HepG2 (cell line): ENCODE measurements around the gene ERC1. TPM values are rescaled to one million over a fixed set of nuclear protein-coding genes. Genes with fewer than 3 reads are reported as not detected.

ENCODE experiments used
- ATAC-seq: fragments of 200-7000 bp; cut with Tn5 transposase; 3 replicates; pipeline ENCODE4 v1.9.1; 2020; ENCODE audit warnings: mild to moderate bottlenecking, moderate library complexity
- BruUV-seq: library from RNA; stranded (reverse); fragments of 400-500 nt; replicated peaks from 2 replicates; lab custom pipeline; 2021; lab: Mats Ljungman, UMichigan
- CTCF ChIA-PET: fragments of 300-600 bp; formaldehyde crosslinking; extraction: SDS; loops from one replicate; lab custom pipeline; 2021; ENCODE audit warnings: low total read pairs, inconsistent platforms, low intra/inter-chr PET ratio; lab: Yijun Ruan, JAX
- POLR2A ChIA-PET: fragments of 350-600 bp; sonication (Branson Sonifier 250); formaldehyde crosslinking; loops from one replicate; lab custom pipeline; 2020; ENCODE audit warnings: antibody characterized with exemption, inconsistent platforms; lab: Yijun Ruan, JAX
- DNase-seq: peaks from one replicate; pipeline ENCODE4 v3.0.0-alpha.2; 2015; ENCODE audit warnings: low spot score
- FAIRE-seq: peaks from 3 replicates; lab custom pipeline; 2011; peaks lifted over from hg19 to GRCh38; lab: Jason Lieb, UNC
- H2AFZ ChIP-seq: one replicate; pipeline ENCODE4 v1.6.1; 2011; ENCODE audit warnings: low read length, inconsistent platforms
- H3K27ac ChIP-seq: fragments of 300-600 bp; 3 replicates; pipeline ENCODE4 v1.8.0; 2011; ENCODE audit warnings: mixed run types, mild to moderate bottlenecking, mixed read lengths, low read length, inconsistent platforms; ENCODE audit not compliant: insufficient read depth; ENCODE audit errors: extremely low read length
- H3K27me3 ChIP-seq, 2 experiments: fragments of 200-600 bp in 1 of 2; 2 replicates in 1 of 2; 3 replicates in 1 of 2; pipeline versions ENCODE4 v1.6.0 to v1.8.0; 2011; ENCODE audit warnings: low read length in 2 of 2, mild to moderate bottlenecking in 2 of 2, moderate library complexity in 2 of 2, inconsistent platforms in 1 of 2; ENCODE audit not compliant: insufficient read depth in 2 of 2, control insufficient read depth in 1 of 2
- H3K36me3 ChIP-seq, 2 experiments: fragments of 200-600 bp in 1 of 2; replicated peaks in 1 of 2; 2 replicates in 1 of 2; 3 replicates in 1 of 2; pipeline versions ENCODE4 v1.5.1 to v1.8.0; 2011; ENCODE audit warnings: low read length in 2 of 2, inconsistent platforms in 1 of 2; ENCODE audit not compliant: insufficient read depth in 2 of 2, control insufficient read depth in 1 of 2
- H3K4me1 ChIP-seq: 2 replicates; pipeline ENCODE4 v1.5.1; 2012; ENCODE audit warnings: low read length, inconsistent platforms; ENCODE audit not compliant: insufficient read depth
- H3K4me2 ChIP-seq: 2 replicates; pipeline ENCODE4 v1.6.0; 2011; ENCODE audit warnings: low read depth, low read length, inconsistent platforms
- H3K4me3 ChIP-seq, 3 experiments: fragments of 200-600 bp in 1 of 3; sonication (generic), shearing (Covaris generic) in 1 of 3; replicated peaks in 1 of 3; 2 replicates each; pipeline ENCODE4 v1.5.1; 2011 to 2016; ENCODE audit warnings: low read length in 3 of 3, inconsistent platforms in 2 of 3, low read depth in 2 of 3, mild to moderate bottlenecking in 2 of 3, control low read depth in 1 of 3, mixed read lengths in 1 of 3; ENCODE audit not compliant: insufficient read depth in 1 of 3
- H3K79me2 ChIP-seq: one replicate; pipeline ENCODE4 v1.6.1; 2011; ENCODE audit warnings: low read length, inconsistent platforms; ENCODE audit not compliant: insufficient read depth
- H3K9ac ChIP-seq: 2 replicates; pipeline ENCODE4 v1.6.0; 2011; ENCODE audit warnings: mild to moderate bottlenecking, low read depth, low read length, inconsistent platforms; ENCODE audit not compliant: insufficient read depth
- H3K9me3 ChIP-seq: 2 replicates; pipeline ENCODE4 v1.5.1; 2012; ENCODE audit warnings: mild to moderate bottlenecking, low read length
- H4K20me1 ChIP-seq: 2 replicates; pipeline ENCODE4 v1.6.0; 2011; ENCODE audit warnings: inconsistent platforms, mild to moderate bottlenecking, low read length, moderate library complexity; ENCODE audit not compliant: insufficient read depth
- DPF2 ChIP-seq: sonication (generic); formaldehyde crosslinking; IDR thresholded peaks from 2 replicates; pipeline ENCODE4 v1.4.0; 2020; ENCODE audit warnings: mild to moderate bottlenecking, low read depth, missing genetic modification reagents, borderline replicate concordance
- MED1 ChIP-seq: sonication (generic); formaldehyde crosslinking; IDR thresholded peaks from 2 replicates; pipeline ENCODE4 v1.4.0; 2020; ENCODE audit warnings: missing genetic modification reagents
- NCOA1 ChIP-seq: sonication (generic); formaldehyde crosslinking; IDR thresholded peaks from 2 replicates; pipeline ENCODE4 v1.9.0; 2021; ENCODE audit warnings: missing genetic modification reagents
- PHB2 ChIP-seq: fragments of 450-650 bp; IDR thresholded peaks from 2 replicates; pipeline ENCODE4 v1.6.1; 2018; ENCODE audit not compliant: partially characterized antibody
- SP1 ChIP-seq, 2 experiments: fragments of 450-650 bp in 1 of 2; sonication (generic) in 1 of 2; formaldehyde crosslinking in 1 of 2; IDR thresholded peaks; 2 replicates each; pipeline versions ENCODE4 v1.4.0 to v1.6.1; 2016 to 2020; ENCODE audit warnings: missing genetic modification reagents in 1 of 2
- STAG1 ChIP-seq: sonication (generic); formaldehyde crosslinking; IDR thresholded peaks from 2 replicates; pipeline ENCODE4 v1.4.0; 2020; ENCODE audit warnings: missing genetic modification reagents
- ZBTB21 ChIP-seq: sonication (generic); formaldehyde crosslinking; IDR thresholded peaks from 2 replicates; pipeline ENCODE4 v1.4.0; 2020; ENCODE audit warnings: missing genetic modification reagents
- ZNF264 ChIP-seq: sonication (generic); formaldehyde crosslinking; IDR thresholded peaks from 2 replicates; pipeline ENCODE4 v1.4.0; 2020; ENCODE audit warnings: missing genetic modification reagents
- ZNF333 ChIP-seq: sonication (generic); formaldehyde crosslinking; IDR thresholded peaks from 2 replicates; pipeline ENCODE4 v1.4.0; 2020; ENCODE audit warnings: mild to moderate bottlenecking, missing genetic modification reagents, borderline replicate concordance
- ZNF562 ChIP-seq: sonication (generic); formaldehyde crosslinking; IDR thresholded peaks from 2 replicates; pipeline ENCODE4 v1.8.0; 2022; ENCODE audit warnings: missing genetic modification reagents, borderline replicate concordance
- WGBS: methylation state at CpG from one replicate; pipeline ENCODE4 v1.1.6; 2017; ENCODE audit warnings: low lambda C conversion rate; 5-methylcytosine and 5-hydroxymethylcytosine counted together
- in situ Hi-C: cut with HindIII; loops from 2 replicates; pipeline ENCODE4 v1.10.0; 2017; ENCODE audit warnings: low pct_unique_long_range_greater_than_20kb; ENCODE audit not compliant: extremely low pct_ligation_motif_present
- intact Hi-C: fragments of 100-400 bp; cut with micrococcal nuclease; formaldehyde crosslinking; loops from one replicate; pipeline ENCODE4 v1.10.0; 2022; ENCODE audit not compliant: unreplicated experiment
- polyA plus RNA-seq, 8 experiments: library from polyadenylated mRNA; depleted of rRNA in 3 of 8; stranded (reverse) in 7 of 8; unstranded in 1 of 8; fragments of >200 nt; fragmentation: Illumina TruSeq in 4 of 8; extraction: Trizol in 4 of 8; gene quantifications; 2 replicates each; pipeline versions ENCODE4 v1.2.1 to v1.2.3, GENCODE V29; 2011 to 2016; ENCODE audit warnings: low read depth in 4 of 8, missing spikeins in 1 of 8, mixed read lengths in 1 of 8; ENCODE audit not compliant: insufficient read depth in 1 of 8
- total RNA-seq, 5 experiments: library from RNA; depleted of rRNA; stranded (reverse); fragments of >200 nt; fragmentation: Illumina TruSeq; extraction: Trizol; gene quantifications; 2 replicates each; pipeline ENCODE4 v1.2.3, GENCODE V29; 2016; ENCODE audit warnings: low read depth in 1 of 5
- TF ChIP-seq, protein P1 (sequence below): sonication (generic); formaldehyde crosslinking; IDR thresholded peaks from 2 replicates; pipeline ENCODE4 v1.5.0; 2020; ENCODE audit warnings: missing genetic modification reagents
- TF ChIP-seq, protein P2 (sequence below): sonication (generic); formaldehyde crosslinking; conservative IDR thresholded peaks from 2 replicates; pipeline ENCODE4 v1.4.0; 2020; ENCODE audit warnings: missing genetic modification reagents
- TF ChIP-seq, protein P3 (sequence below): IDR thresholded peaks from 2 replicates; pipeline ENCODE4 v1.6.1; 2016; ENCODE audit warnings: missing genetic modification reagents, missing compliant biosample characterization
- TF ChIP-seq, protein P4 (sequence below): sonication (generic); formaldehyde crosslinking; IDR thresholded peaks from 2 replicates; pipeline ENCODE4 v1.5.1; 2020; ENCODE audit warnings: missing genetic modification reagents, mild to moderate bottlenecking, borderline replicate concordance
- TF ChIP-seq, protein P5 (sequence below): sonication (generic); formaldehyde crosslinking; IDR thresholded peaks from 2 replicates; pipeline ENCODE4 v1.4.0; 2020; ENCODE audit warnings: missing genetic modification reagents
- TF ChIP-seq, protein P6 (sequence below): sonication (generic); formaldehyde crosslinking; IDR thresholded peaks from 2 replicates; pipeline ENCODE4 v1.4.0; 2020; ENCODE audit warnings: missing genetic modification reagents; ENCODE audit errors: not compliant biosample characterization

Gene ERC1
- total and polyA plus RNA-seq, 2 of the 13 experiments (the other 11 are each of a cell fraction or from before 2014, with no cell fraction given): 6.1 to 12.4 TPM

DNA sequence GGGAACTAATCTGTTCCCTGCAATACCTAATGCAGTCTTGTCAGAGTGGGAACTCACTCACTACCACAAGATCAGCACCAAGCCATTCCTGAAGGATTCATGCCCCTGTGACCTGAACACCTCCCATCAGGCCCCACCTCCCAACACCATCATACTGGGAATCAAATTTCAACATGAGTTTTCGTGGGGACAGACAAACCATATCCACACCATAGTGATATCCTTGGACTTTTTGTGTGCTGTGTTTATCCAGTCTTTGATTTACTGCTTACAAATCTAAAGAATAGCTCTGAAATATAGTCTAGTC is 359.9 kb downstream of the ERC1 start:
- H3K79me2 ChIP-seq: no peaks in the 10 kb centered on the region
- POLR2A ChIA-PET: no interaction called here
- no peaks in the 10 kb centered on the region for H4K20me1 ChIP-seq
- intact Hi-C loops: no loop called here
- BruUV-seq: no TSS peak
- H3K9me3 ChIP-seq: no peaks in the 10 kb centered on the region
- H3K27me3 ChIP-seq: no peaks in the 10 kb centered on the region
- DNase-seq (no peak), ATAC-seq (no peak), FAIRE-seq (no peak)
- no peak overlapping the region for H3K9ac ChIP-seq
- TF ChIP-seq ZBTB21 (CRISPR knock-in tag): no peak
- TF ChIP-seq, protein P1, sequence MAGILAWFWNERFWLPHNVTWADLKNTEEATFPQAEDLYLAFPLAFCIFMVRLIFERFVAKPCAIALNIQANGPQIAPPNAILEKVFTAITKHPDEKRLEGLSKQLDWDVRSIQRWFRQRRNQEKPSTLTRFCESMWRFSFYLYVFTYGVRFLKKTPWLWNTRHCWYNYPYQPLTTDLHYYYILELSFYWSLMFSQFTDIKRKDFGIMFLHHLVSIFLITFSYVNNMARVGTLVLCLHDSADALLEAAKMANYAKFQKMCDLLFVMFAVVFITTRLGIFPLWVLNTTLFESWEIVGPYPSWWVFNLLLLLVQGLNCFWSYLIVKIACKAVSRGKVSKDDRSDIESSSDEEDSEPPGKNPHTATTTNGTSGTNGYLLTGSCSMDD (CRISPR knock-in tag): no peak
- TF ChIP-seq PHB2: no peak
- TF ChIP-seq, protein P2, sequence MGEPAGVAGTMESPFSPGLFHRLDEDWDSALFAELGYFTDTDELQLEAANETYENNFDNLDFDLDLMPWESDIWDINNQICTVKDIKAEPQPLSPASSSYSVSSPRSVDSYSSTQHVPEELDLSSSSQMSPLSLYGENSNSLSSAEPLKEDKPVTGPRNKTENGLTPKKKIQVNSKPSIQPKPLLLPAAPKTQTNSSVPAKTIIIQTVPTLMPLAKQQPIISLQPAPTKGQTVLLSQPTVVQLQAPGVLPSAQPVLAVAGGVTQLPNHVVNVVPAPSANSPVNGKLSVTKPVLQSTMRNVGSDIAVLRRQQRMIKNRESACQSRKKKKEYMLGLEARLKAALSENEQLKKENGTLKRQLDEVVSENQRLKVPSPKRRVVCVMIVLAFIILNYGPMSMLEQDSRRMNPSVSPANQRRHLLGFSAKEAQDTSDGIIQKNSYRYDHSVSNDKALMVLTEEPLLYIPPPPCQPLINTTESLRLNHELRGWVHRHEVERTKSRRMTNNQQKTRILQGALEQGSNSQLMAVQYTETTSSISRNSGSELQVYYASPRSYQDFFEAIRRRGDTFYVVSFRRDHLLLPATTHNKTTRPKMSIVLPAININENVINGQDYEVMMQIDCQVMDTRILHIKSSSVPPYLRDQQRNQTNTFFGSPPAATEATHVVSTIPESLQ (CRISPR knock-in tag): no peak
- TF ChIP-seq, protein P3, sequence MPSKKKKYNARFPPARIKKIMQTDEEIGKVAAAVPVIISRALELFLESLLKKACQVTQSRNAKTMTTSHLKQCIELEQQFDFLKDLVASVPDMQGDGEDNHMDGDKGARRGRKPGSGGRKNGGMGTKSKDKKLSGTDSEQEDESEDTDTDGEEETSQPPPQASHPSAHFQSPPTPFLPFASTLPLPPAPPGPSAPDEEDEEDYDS (CRISPR knock-in tag): no peak
- TF ChIP-seq, protein P4, sequence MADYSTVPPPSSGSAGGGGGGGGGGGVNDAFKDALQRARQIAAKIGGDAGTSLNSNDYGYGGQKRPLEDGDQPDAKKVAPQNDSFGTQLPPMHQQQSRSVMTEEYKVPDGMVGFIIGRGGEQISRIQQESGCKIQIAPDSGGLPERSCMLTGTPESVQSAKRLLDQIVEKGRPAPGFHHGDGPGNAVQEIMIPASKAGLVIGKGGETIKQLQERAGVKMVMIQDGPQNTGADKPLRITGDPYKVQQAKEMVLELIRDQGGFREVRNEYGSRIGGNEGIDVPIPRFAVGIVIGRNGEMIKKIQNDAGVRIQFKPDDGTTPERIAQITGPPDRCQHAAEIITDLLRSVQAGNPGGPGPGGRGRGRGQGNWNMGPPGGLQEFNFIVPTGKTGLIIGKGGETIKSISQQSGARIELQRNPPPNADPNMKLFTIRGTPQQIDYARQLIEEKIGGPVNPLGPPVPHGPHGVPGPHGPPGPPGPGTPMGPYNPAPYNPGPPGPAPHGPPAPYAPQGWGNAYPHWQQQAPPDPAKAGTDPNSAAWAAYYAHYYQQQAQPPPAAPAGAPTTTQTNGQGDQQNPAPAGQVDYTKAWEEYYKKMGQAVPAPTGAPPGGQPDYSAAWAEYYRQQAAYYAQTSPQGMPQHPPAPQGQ (CRISPR knock-in tag): no peak
- TF ChIP-seq, protein P5, sequence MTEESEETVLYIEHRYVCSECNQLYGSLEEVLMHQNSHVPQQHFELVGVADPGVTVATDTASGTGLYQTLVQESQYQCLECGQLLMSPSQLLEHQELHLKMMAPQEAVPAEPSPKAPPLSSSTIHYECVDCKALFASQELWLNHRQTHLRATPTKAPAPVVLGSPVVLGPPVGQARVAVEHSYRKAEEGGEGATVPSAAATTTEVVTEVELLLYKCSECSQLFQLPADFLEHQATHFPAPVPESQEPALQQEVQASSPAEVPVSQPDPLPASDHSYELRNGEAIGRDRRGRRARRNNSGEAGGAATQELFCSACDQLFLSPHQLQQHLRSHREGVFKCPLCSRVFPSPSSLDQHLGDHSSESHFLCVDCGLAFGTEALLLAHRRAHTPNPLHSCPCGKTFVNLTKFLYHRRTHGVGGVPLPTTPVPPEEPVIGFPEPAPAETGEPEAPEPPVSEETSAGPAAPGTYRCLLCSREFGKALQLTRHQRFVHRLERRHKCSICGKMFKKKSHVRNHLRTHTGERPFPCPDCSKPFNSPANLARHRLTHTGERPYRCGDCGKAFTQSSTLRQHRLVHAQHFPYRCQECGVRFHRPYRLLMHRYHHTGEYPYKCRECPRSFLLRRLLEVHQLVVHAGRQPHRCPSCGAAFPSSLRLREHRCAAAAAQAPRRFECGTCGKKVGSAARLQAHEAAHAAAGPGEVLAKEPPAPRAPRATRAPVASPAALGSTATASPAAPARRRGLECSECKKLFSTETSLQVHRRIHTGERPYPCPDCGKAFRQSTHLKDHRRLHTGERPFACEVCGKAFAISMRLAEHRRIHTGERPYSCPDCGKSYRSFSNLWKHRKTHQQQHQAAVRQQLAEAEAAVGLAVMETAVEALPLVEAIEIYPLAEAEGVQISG (CRISPR knock-in tag): no peak
- TF ChIP-seq ZNF562 (CRISPR knock-in tag): no peak
- TF ChIP-seq ZNF333 (CRISPR knock-in tag): no peak
- TF ChIP-seq SP1 (IDR thresholded peaks at IDR 0.05): no peak
- TF ChIP-seq SP1 (CRISPR knock-in tag; IDR thresholded peaks at IDR 0.05): no peak
- TF ChIP-seq ZNF264: no peak
- no peak for TF ChIP-seq DPF2 (CRISPR knock-in tag)
- no peak for TF ChIP-seq NCOA1
- TF ChIP-seq, protein P6, sequence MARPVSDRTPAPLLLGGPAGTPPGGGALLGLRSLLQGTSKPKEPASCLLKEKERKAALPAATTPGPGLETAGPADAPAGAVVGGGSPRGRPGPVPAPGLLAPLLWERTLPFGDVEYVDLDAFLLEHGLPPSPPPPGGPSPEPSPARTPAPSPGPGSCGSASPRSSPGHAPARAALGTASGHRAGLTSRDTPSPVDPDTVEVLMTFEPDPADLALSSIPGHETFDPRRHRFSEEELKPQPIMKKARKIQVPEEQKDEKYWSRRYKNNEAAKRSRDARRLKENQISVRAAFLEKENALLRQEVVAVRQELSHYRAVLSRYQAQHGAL (CRISPR knock-in tag): no peak
- TF ChIP-seq STAG1 (CRISPR knock-in tag): no peak
- no peak for TF ChIP-seq MED1
- WGBS: 94% methylated on average over 1 of the region's 1 CpG
- in situ Hi-C loops: no loop called here
- no peaks in the 10 kb centered on the region for H3K36me3 ChIP-seq
- CTCF ChIA-PET: no interaction called here
- no peak overlapping the region for H3K4me3 ChIP-seq
- no peak overlapping the region for H3K4me2 ChIP-seq
- no peak overlapping the region for H3K27ac ChIP-seq
- H3K4me1 ChIP-seq: peaks cover 11% of the 10 kb centered on the region; the same call in 1 of the 2 replicates
- H2AFZ ChIP-seq: no peak overlapping the region
